Kidney capillary endothelial cell (primary cell): ENCODE data around the gene STARD13.

Experiments
- DNase-seq: peaks from one replicate; pipeline ENCODE4 v3.0.0-alpha.2; 2018; ENCODE audit warnings: low spot score

The STARD13 gene

GRCh38 chr13:33275916-33276315 is 9.6 kb downstream of the STARD13 start:
- no peak for DNase-seq

DNA sequence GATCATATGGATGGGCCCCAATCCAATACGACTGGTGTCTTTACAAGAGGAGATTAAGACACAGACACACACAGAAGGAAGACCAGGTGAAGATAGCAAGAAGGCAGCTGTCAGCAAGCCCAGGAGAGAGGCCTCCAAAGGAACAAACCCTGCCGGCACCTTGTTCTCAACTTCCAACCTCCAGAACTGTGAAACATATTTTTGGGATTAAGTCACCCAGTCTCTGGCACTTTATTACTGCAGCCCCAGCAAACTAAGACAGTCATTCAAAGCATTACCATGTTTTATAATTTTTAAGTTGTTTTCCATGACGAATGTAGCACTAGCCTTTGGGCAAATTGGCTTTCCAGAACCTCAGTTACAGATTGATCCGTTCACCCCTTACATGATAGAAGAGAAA is 11.3 kb downstream of the STARD13 start:
- no peak for DNase-seq

DNA sequence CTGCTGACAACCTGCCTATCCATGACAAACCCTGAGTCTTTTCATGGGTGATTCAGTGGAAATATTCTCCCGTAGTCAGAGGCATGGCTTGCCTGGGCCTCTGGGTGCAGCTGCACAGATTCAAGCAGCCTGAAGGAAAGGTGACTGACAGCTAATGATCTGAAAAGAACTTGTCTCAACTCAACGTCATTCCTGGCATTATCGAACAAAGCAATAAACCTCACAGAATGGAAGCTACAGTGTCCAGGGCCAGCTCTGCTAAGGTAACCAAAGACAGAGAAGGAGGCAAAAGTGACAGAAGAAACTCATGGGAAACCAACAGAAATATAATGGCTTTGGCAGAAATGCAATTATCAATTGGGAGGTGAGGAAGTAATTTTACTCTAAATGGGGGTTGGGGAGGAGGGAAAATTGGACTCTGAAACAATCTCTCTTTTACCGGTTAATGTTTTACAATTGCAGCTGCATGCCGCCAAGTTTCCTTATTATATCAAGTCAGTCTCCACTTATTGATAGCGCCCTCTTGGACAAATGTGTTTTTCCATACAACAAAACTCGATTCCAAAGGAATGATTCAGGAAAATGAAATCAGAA is 12.9 kb downstream of the STARD13 start:
- DNase-seq: no peak

DNA sequence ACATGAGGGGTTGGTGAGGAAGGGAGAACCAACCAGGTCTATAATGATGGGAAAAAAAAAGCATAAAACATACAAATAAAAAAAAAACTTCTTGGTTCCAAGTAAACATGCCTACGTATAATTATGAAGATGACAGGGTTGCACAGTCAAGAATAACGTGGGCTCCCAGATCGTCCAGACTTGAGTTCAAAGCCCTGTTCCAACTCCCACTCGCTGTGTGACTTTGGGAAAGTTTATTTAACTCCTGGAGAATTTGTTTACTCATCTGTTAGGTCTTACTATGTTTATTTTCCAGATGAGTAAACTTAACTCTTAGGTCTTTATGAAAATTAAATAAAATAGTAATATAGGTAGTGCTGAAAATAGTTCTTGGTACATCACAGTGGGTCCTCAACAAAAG is 13.8 kb downstream of the STARD13 start:
- no peak for DNase-seq

DNA sequence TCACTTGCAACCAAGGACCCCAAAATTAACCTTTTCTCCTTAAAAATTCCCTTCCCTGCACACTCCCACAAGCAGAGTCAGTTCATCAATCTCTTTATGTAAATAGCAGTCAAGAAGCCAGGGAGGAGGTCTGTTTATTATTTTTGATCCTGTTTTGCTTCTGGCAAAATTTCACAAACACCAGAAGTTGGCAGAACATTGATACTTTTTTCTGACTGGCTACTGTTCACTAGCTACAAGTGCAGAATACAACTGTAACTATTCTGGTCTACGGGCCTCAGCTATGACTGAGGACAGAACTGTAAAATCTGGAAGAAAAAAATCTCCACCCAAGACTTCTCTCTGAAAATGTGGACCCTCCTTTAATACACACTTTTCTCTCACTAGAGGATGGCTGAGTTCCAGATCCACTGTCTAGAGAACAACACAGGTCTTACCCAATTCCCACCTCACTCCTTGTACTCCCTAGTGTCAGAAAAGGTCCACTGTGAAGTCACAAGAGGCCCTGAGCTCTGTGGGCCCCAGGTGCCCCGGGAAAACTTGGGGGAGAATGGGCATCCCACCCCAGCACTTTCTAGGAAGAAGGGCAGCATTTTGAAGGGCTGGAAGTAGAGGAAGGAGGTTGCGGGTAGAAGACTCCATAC is 14.5 kb downstream of the STARD13 start:
- DNase-seq: no peak

GRCh38 chr13:33265607-33266006 is 19.9 kb downstream of the STARD13 start:
- no peak for DNase-seq

DNA sequence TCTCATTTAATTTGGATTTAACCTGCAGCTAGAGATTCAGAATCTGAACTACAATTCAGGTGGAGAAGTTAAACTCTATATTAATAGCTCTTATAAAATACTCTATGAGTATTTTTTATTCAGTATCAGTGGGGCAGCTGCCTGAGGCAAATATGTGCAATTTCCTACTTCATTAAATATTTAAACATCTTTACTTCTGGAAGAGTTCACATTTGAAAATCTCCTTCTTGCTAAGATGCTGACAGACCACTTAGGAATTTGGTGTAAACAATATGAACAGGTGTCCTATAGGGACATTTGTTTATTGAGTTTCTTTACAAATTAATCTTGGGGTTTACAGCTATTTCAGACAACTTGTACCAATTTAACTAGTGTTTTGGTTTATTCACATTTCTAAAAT is 20.4 kb downstream of the STARD13 start:
- no peak for DNase-seq

- DNase-seq: no peak
Observed at GRCh38 chr13:33264620-33264978, 21.0 kb downstream of the STARD13 start.

- no peak for DNase-seq
Observed at GRCh38 chr13:33263976-33264619, 21.5 kb downstream of the STARD13 start.

- DNase-seq: no peak
Observed at GRCh38 chr13:33263484-33263883, 22.1 kb downstream of the STARD13 start.

- DNase-seq: no peak
Observed at GRCh38 chr13:33262997-33263396, 22.6 kb downstream of the STARD13 start.

DNA sequence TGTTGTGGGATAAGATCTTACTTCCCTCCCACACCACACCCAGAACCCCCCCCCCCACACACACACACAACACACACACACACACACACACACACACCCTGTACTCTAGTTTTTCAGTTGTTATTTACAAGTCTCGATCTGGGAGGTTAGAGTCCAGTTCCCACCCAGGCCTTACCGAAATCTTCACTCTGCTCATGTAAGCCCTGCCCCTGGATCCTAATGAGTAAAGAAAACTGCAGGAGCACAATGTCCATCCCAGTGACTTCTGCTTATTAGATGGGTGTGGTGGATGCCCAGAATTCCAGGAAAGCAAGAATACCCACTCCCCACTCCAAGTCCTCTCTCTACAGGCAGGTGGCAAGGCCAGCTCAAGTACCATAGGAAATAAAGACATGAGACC is 23.0 kb downstream of the STARD13 start:
- DNase-seq: no peak

DNA sequence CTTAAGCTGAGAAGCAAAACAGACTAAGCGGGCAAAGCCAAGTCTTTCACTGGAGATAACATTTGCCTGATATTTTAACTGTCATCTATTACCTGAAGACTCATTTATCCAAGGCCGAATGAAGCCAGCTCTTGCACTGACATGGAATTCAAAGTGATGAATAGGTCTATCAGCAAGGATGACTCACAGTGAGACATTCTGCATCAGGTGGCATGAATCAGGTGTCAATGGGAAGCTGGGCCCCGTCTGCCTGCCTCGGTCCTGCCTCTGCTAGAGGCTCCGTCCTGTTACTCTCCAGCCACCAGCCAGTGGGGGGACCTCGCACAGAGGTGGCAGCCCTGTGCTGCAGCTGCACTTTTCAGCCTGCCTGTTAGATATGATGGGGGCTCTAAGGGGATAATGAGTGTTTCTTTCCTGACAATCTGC is 23.5 kb downstream of the STARD13 start:
- DNase-seq: no peak

- no peak for DNase-seq
Observed at GRCh38 chr13:33261387-33262061, 24.0 kb downstream of the STARD13 start.

GRCh38 chr13:33260168-33261098 is 25.1 kb downstream of the STARD13 start:
- DNase-seq: no peak

DNA sequence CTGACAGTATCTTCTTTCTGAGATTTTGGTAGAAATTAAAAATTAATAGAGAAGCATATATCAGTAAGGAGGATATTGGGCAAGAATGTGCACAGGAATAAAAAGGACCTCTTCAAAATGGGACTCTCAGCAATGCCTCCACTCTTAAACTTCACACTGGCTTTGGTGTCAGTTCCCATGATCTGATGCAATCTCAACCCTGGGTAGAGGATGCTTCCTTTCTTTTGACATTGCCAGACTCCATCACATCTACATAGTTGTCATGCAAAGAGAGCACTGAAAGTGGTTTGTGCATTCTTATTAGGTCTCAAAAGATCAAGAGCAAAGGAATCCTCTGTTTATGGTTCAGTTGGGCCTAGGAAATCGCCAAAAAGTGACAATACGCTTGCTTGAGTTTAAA is 26.3 kb downstream of the STARD13 start:
- DNase-seq: no peak

DNA sequence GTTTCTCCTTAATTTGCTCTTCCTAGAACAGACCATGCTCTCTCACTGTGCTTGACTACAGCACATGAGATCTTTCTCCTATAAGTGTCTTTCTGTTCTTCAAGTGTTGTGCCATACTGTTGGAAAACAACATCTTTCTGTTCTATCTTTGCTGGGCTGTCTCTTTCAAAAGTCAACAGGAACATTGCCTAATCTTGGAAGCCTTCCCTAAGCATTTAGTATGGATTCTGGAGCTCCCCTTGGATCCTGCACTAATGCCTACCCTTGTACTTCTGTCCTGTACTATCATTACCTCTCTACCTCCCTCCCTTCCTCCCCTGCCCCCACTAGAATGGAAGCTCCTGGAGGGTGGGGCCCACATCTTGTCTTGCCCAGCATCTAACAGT is 26.8 kb downstream of the STARD13 start:
- no peak for DNase-seq

- DNase-seq: no peak
Observed at GRCh38 chr13:33257841-33258807, 27.4 kb downstream of the STARD13 start.

DNA sequence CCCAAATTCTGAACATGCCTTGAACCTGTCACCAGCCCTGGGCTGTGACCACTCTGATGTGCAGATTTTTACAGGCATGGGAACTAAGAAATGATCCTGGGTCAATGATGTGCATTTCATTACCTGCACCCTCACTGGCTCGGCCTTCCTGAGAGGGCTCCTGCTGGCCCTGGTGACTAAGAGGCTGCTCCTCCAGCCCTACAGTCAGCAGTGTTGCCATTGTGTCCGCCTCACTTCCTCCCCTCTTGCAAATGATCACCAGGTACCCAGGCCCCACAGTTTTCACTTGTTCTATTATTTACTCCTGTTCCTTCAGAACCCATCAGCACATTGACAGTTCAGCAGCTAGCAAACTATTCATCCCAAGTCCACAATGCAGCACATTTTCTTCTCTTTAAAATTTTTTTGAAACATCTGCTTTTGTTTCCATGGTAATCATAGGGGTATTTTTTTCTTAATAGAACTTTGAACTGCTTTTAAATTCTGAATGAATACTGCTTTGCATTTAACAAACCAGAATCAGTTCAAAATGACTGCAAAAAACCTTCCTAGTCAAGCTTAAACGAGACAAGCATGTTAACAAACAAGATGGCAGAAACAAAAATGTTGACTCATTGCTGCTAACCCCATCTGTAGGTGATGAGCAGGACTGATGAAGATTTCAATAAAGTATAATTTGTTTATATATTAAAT is 29.3 kb downstream of the STARD13 start:
- no peak for DNase-seq

- no peak for DNase-seq
Observed at GRCh38 chr13:33252135-33252534, 33.4 kb downstream of the STARD13 start.
